ENCODE results near the gene TCEA2.

Gene TCEA2

GRCh38 chr20:64030371-64031134 lies 32.4 kb upstream of the TCEA2 start:
- H3K27me3 ChIP-seq (replicated peaks; ENCODE audit: control insufficient read depth, insufficient read depth, low read length) = no peaks in the 10 kb centered on the region
- H3K36me3 ChIP-seq (ENCODE audit: control insufficient read depth, insufficient read depth, low read length) = peaks cover 39% of the 10 kb centered on the region
- DNase-seq (ENCODE audit: extremely low read depth, insufficient read length) = no peak
- TF ChIP-seq, protein P1, sequence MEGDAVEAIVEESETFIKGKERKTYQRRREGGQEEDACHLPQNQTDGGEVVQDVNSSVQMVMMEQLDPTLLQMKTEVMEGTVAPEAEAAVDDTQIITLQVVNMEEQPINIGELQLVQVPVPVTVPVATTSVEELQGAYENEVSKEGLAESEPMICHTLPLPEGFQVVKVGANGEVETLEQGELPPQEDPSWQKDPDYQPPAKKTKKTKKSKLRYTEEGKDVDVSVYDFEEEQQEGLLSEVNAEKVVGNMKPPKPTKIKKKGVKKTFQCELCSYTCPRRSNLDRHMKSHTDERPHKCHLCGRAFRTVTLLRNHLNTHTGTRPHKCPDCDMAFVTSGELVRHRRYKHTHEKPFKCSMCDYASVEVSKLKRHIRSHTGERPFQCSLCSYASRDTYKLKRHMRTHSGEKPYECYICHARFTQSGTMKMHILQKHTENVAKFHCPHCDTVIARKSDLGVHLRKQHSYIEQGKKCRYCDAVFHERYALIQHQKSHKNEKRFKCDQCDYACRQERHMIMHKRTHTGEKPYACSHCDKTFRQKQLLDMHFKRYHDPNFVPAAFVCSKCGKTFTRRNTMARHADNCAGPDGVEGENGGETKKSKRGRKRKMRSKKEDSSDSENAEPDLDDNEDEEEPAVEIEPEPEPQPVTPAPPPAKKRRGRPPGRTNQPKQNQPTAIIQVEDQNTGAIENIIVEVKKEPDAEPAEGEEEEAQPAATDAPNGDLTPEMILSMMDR (IDR thresholded peaks at IDR 0.05; ENCODE audit: insufficient read depth, low read length, poor library complexity, severe bottlenecking) = no peak
- no peak overlapping the region for H3K4me3 ChIP-seq (replicated peaks; ENCODE audit: low read depth, low read length)

GRCh38 chr20:64031822-64032314 lies 31.1 kb upstream of the TCEA2 start:
- peaks cover 32% of the 10 kb centered on the region for H3K36me3 ChIP-seq (ENCODE audit: control insufficient read depth, insufficient read depth, low read length)
- no peak for DNase-seq (ENCODE audit: extremely low read depth, insufficient read length)
- TF ChIP-seq, protein P1 (IDR thresholded peaks at IDR 0.05; ENCODE audit: insufficient read depth, low read length, poor library complexity, severe bottlenecking) = no peak

DNA sequence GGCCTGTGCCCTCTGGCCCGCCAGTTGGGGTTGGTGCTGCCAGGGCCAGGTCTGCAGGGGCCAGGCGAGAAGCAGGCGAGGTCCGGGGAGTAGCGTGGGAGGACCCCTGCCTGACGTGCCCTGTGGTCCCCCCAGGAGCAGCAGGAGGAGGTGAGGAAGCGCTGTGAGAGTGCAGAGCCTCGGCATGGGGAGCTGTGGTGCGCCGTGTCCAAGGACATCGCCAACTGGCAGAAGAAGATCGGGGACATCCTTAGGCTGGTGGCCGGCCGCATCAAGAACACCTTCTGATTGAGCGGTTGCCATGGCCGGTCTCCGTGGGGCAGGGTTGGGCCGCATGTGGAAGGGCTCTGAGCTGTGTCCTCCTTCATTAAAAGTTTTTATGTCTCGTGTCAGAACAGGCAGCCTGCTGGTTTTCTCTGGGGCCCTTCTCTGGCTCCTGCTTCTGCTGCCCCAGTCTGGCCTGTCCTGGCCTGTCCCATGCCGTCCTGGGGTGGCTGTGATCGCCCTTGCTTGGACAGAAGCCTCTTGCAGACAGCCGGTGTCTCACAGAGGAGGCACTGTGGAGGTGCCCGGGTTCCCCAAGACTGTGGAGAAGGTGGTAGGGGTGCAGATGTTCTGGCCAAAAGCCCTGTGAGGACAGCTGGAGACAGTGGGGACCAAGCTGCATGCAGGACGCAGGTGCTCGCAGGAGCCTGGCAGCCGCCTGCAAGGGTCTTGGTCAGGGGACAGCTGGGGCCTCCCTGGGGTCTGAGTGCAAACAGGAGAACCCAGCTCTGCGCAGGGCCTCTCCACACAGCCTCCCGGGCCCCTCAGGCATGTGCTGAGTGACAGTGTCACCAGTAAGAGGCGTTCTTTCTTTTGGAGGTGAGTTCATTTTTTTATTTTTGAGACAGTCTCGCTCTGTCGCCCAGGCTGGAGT lies 30.0 kb upstream of the TCEA2 start:
- Histone ChIP-seq H3K27me3 (replicated peaks; ENCODE audit: control insufficient read depth, insufficient read depth, low read length) (no peaks in the 10 kb centered on the region), H3K4me3 (replicated peaks; ENCODE audit: low read depth, low read length) (no peak overlapping the region), H3K36me3 (ENCODE audit: control insufficient read depth, insufficient read depth, low read length) (peaks cover 21% of the 10 kb centered on the region)
- DNase-seq (ENCODE audit: extremely low read depth, insufficient read length) = no peak
- TF ChIP-seq, protein P1 (IDR thresholded peaks at IDR 0.05; ENCODE audit: insufficient read depth, low read length, poor library complexity, severe bottlenecking) = no peak

More at GRCh38 chr20:64031822-64032314, 31.1 kb upstream of the TCEA2 start:
- H3K27me3 ChIP-seq (replicated peaks; ENCODE audit: control insufficient read depth, insufficient read depth, low read length) = no peaks in the 10 kb centered on the region
- H3K4me3 ChIP-seq (replicated peaks; ENCODE audit: low read depth, low read length) = no peak overlapping the region

DNA sequence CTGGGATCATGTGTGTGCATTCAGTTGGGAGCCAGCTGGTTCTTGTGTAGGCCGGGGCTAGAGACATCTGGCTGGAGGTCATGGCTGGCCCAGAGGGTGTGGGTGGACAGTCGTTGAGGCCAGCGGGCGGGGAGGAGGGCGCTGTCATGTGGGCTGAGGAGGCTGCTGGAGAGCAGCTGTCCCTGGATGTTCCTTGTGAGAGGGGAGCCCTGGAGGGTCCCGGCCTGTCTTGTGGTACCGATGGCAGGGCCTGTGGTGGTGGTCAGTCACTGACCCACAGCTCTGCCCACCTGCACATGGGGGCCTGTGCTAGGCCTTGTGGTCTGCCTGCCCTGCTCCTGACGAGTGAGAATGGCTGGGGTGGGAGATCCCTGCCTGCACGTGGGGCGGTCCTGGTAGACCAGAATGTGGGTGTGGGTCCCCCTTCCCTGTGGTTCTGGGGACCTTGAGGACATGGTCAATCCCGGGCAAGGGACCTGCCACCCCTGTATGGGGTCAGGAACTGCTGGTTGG lies 29.0 kb upstream of the TCEA2 start:
- H3K4me3 ChIP-seq (replicated peaks; ENCODE audit: low read depth, low read length) = no peak overlapping the region
- no peak for DNase-seq (ENCODE audit: extremely low read depth, insufficient read length)
- TF ChIP-seq, protein P1 (IDR thresholded peaks at IDR 0.05; ENCODE audit: insufficient read depth, low read length, poor library complexity, severe bottlenecking) = no peak
- H3K36me3 ChIP-seq (ENCODE audit: control insufficient read depth, insufficient read depth, low read length) = peaks cover 15% of the 10 kb centered on the region
- no peaks in the 10 kb centered on the region for H3K27me3 ChIP-seq (replicated peaks; ENCODE audit: control insufficient read depth, insufficient read depth, low read length)

GRCh38 chr20:64035066-64035932 lies 27.7 kb upstream of the TCEA2 start:
- Histone ChIP-seq H3K36me3 (ENCODE audit: control insufficient read depth, insufficient read depth, low read length) (peaks cover 9% of the 10 kb centered on the region), H3K27me3 (replicated peaks; ENCODE audit: control insufficient read depth, insufficient read depth, low read length) (no peaks in the 10 kb centered on the region), H3K4me3 (replicated peaks; ENCODE audit: low read depth, low read length) (no peak overlapping the region)
- DNase-seq (ENCODE audit: extremely low read depth, insufficient read length) = peak; percentile 69
- TF ChIP-seq, protein P1 (IDR thresholded peaks at IDR 0.05; ENCODE audit: insufficient read depth, low read length, poor library complexity, severe bottlenecking) = no peak

All from GM06990 (cell line).